Nephron (organoid): ENCODE data around the gene ARHGAP32.

Experiments used
- H3K27ac Mint-ChIP-seq, 3 experiments: 2 replicates each; pipeline ENCODE4 v1.8.0; 2020; ENCODE audit warnings: mixed read lengths in 3 of 3, mild to moderate bottlenecking in 2 of 3, moderate library complexity in 1 of 3
- H3K27me3 Mint-ChIP-seq: 2 replicates; pipeline ENCODE4 v1.8.0; 2021; ENCODE audit warnings: low read depth, mild to moderate bottlenecking, moderate library complexity, mixed read lengths
- H3K36me3 Mint-ChIP-seq: 2 replicates; pipeline ENCODE4 v1.8.0; 2020; ENCODE audit warnings: low read depth, mixed read lengths
- H3K4me1 Mint-ChIP-seq: 2 replicates; pipeline ENCODE4 v1.8.0; 2020; ENCODE audit warnings: mixed read lengths
- H3K4me3 Mint-ChIP-seq, 3 experiments: 2 replicates each; pipeline ENCODE4 v1.8.0; 2020; ENCODE audit warnings: mild to moderate bottlenecking in 3 of 3, mixed read lengths in 3 of 3, moderate library complexity in 2 of 3
- H3K9me3 Mint-ChIP-seq: 2 replicates; pipeline ENCODE4 v1.8.0; 2020; ENCODE audit warnings: mixed read lengths
- CTCF ChIP-seq, 3 experiments: fragments of 200-600 bp; sonication (generic); IDR thresholded peaks; one replicate each; pipeline ENCODE4 v1.5.0; 2021; ENCODE audit warnings: antibody characterized with exemption in 3 of 3; ENCODE audit not compliant: unreplicated experiment in 3 of 3

The ARHGAP32 gene

GRCh38 chr11:128947773-128948172 is 244.4 kb downstream of the ARHGAP32 start:
- Mint-ChIP-seq H3K4me3 (no peak overlapping the region), H3K27me3 (peaks cover 13% of the 10 kb centered on the region), H3K9me3 (no peaks in the 10 kb centered on the region), H3K36me3 (no peaks in the 10 kb centered on the region), H3K27ac (no peak overlapping the region), H3K4me1 (peaks cover 14% of the 10 kb centered on the region)
- no peak for TF ChIP-seq CTCF (IDR thresholded peaks at IDR 0.05; ENCODE audit: unreplicated experiment in 3 of 3)

- Mint-ChIP-seq H3K36me3 (no peaks in the 10 kb centered on the region), H3K4me3 (no peak overlapping the region), H3K27me3 (peaks cover 13% of the 10 kb centered on the region), H3K4me1 (peaks cover 14% of the 10 kb centered on the region), H3K9me3 (no peaks in the 10 kb centered on the region), H3K27ac (peak overlapping the region in 1 of 3 experiments; percentile 58)
- TF ChIP-seq CTCF (IDR thresholded peaks at IDR 0.05; ENCODE audit: unreplicated experiment in 3 of 3), result no peak
Measured at GRCh38 chr11:128946648-128947047, 245.5 kb downstream of the ARHGAP32 start.

GRCh38 chr11:128943428-128943976 is 248.6 kb downstream of the ARHGAP32 start:
- Mint-ChIP-seq H3K4me1 (peaks cover 37% of the 10 kb centered on the region), H3K27ac (no peak overlapping the region), H3K36me3 (no peaks in the 10 kb centered on the region), H3K9me3 (no peaks in the 10 kb centered on the region), H3K27me3 (peaks cover 22% of the 10 kb centered on the region), H3K4me3 (no peak overlapping the region)
- TF ChIP-seq CTCF (IDR thresholded peaks at IDR 0.05; ENCODE audit: unreplicated experiment in 3 of 3), result no peak

GRCh38 chr11:128942817-128943427 is 249.2 kb downstream of the ARHGAP32 start, which contains the start of gene TP53AIP1:
Gene TP53AIP1, minus strand, starts transcription at chr11:128942871. Its CDS starts 5,053 bp downstream, at chr11:128937818.
- Mint-ChIP-seq H3K4me3 (no peak within 1 kb of the TSS), H3K9me3 (no peaks in the 10 kb centered on the region), H3K27ac (no peak within 1 kb of the TSS), H3K27me3 (peaks cover 24% of the 10 kb centered on the region), H3K4me1 (peaks cover 41% of the 10 kb centered on the region), H3K36me3 (no peaks in the 10 kb centered on the region)
- TF ChIP-seq CTCF (IDR thresholded peaks at IDR 0.05; ENCODE audit: unreplicated experiment in 3 of 3), result no peak

- no peak for TF ChIP-seq CTCF (IDR thresholded peaks at IDR 0.05; ENCODE audit: unreplicated experiment in 3 of 3)
- Mint-ChIP-seq H3K36me3 (no peaks in the 10 kb centered on the region), H3K4me3 (no peak overlapping the region), H3K27me3 (peaks cover 30% of the 10 kb centered on the region), H3K9me3 (no peaks in the 10 kb centered on the region), H3K4me1 (peaks cover 45% of the 10 kb centered on the region), H3K27ac (no peak overlapping the region)
Measured at GRCh38 chr11:128942272-128942612, 249.9 kb downstream of the ARHGAP32 start.
